Jurkat, Clone E6-1 (cell line): ENCODE results near the gene MAGEF1.
A peak's percentile ranks its signal among the peaks of the same experiment; 100 is the strongest.

ENCODE experiments used
- DNase-seq: peaks from one replicate; pipeline ENCODE4 v3.0.0-alpha.2; 2011; ENCODE audit warnings: low read depth, low spot score
- H3K4me3 ChIP-seq: 2 replicates; pipeline ENCODE4 v1.5.1; 2011; ENCODE audit warnings: mild to moderate bottlenecking, low read length, control low read depth, moderate library complexity

The MAGEF1 gene

DNA sequence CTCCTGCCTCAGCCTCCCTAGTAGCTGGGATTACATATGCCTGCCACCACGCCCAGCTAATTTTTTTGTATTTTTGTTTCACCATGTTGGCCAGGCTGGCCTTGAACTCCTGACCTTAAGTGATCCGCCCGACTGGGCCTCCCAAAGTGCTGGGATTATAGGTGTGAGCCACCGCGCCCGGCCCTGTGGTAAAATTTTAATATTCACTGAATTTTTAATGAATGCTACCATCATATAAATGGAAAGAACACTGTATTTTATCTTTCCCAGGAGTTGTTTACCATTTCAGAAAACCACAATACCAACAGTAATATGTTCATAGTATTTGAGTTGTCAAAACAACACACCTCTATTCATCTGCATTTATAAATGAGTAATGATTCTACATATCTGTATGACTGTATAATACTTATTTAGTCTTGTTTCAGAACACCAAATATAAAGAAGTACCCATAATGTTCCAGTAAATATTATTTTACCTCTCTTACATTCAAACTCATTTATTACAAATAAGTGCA lies 16.2 kb upstream of the MAGEF1 start:
- H3K4me3 ChIP-seq = no peak overlapping the region
- DNase-seq = no peak

DNA sequence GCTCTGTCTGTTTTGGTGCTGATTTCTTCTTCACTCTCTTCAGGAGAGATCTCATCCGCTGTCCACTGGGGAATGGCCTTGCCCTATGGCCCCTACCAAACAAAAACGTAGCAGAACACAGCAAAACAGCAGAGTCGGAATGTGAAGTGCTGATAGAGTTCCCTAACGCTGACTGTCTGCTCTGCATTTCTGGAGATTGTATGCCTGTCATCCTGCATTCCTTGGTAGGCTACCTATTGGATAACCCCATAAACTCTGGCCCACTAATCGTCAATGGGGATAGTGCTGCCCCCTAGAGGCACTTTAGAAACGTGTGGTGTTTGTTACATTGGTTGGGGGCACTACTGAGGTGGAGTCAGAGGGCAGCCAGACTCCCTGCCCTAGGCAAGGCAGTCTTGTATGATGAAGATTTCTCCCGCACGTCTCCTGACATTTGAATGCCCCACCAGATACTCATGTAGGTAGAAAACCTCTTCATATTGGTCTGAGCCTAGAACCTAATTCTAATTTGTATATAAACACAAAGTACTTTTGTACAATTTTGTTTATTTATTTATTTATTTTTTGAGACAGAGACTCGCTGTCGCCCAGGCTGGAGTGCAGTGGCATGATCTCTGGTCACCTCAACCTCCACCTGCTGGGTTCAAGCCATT lies 15.6 kb upstream of the MAGEF1 start:
- no peak overlapping the region for H3K4me3 ChIP-seq
- peak; percentile 52 for DNase-seq

DNA sequence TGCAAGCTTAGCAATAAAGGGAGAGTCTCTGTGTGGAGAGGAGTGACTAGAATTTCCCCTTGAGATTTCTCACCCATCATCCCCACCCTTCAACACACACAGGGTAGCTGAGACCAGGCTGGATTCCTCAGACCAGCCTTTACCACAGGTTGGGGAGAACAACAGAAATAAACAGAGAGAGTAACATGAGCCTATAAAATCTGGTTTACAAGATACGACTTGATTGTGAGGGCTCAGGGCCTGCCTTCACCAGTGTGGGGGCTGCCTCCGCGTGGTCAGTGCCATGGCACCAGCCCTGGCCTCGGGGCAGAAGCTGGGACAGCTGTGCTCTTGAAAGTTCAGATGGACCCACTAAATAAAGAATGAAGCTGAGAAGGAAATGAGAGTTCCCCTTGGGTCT lies 14.6 kb upstream of the MAGEF1 start:
- no peak for DNase-seq
- H3K4me3 ChIP-seq = no peak overlapping the region

DNA sequence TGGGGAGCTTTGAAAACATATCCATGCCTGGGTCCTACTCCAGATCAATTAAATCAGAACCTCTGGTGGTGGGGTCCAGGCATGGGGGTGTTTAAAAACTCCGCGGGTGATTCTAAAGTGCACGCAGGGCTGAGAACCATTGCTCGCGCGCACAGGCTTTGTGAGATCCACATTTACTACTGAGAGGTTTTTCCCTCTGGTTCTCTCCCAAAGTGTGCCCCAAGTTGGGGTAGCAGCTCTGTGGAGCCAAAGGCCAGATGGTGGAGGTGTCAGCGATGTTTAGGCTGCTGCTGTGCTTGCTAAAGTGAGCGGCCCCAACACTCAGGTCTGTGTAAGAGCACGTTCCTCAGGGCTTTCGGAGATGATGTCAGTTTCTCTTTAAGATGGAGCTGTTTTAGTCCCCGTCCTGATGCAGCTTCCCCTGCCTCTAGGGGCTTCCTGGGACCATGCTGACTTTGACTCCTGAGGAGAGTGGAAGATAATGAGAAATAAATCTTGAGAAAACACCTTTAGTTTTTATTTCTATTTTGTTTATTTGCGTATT lies 13.4 kb upstream of the MAGEF1 start:
- DNase-seq = no peak
- H3K4me3 ChIP-seq = no peak overlapping the region

DNA sequence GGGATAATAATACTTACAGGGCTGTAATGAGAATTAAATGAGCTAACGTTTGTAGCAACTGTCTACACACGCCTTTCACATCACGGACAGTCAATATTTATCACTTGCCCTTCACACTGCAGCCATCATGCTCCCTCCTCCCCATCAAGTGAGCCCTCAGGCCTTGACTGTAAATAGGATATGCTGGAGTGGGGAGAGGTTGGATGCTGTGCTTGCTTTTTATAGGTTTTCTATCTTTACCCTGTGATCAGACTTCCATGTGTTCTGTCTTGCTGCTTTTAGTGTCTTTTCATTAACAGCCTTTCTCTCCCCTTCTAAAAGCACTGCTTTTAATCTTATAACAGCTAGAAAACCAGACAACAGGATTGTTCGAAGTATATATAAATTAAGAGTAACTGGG lies 12.8 kb upstream of the MAGEF1 start:
- H3K4me3 ChIP-seq = no peak overlapping the region
- DNase-seq = no peak

DNA sequence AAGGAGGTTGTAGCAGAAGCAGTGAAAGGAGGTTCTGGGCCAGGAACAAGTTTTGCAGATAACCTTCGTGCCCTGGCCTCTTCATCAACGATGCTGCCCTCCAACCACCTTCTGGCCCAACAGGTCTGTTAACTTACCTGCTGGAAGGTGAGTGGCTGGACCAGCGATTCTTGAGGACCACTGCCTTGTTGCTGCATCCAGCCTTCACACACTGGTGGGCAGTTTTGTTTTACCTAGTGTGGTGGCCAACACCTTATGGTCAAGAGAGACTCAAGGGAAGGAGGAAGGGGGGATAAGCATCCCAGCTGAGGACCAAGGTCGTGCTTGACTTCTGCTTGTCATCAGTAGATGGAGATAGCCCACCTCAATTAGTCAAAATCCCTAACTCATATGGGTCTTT lies 7.8 kb upstream of the MAGEF1 start:
- DNase-seq = no peak
- no peak overlapping the region for H3K4me3 ChIP-seq

DNA sequence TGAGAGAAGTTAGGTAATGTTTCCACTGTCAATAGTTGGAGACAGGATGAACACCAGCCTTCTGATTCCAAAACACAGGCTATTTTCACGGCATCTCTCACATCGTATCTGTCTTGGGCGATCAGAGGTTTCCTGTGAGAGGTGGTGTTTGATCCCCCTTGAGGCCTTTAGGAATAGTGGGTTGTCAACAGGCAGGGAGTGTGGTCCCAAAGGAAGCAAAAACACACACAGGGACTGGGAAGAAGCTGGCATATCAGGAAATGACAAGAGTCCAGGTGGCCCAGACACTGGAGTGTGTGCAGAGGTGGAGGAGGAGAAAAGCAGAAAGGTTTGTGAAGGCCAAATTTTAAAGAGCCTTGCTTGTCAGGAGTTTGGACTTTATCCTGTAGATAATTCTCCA lies 6.6 kb upstream of the MAGEF1 start:
- no peak overlapping the region for H3K4me3 ChIP-seq
- no peak for DNase-seq

DNA sequence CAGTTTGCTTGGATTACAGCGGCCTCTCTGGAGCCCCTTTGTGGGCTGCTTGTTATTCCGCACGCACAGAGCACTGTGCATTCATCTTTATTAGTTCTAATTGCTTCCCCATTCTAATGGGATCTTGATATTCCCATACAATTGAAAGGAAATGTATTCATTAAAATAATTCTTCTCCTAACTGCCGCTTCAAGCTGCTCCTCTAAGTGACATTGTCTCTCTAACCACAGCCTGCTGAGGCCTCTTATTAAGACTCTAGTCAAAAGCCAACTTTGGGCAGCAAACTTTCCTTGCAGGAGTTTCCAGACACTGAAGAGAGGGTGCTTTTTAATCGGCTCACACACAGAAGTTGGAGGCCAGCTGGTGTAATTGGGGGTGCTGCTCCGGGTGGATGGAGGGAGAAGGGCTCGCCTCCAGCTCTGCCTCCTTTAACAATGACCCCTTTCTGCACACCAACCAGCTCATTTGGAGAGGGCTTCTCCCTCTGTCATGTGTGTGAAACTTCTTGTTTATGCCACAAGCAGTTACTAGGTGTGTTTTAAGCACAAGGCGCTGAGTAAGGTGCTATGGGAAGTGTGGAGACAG lies 5.6 kb upstream of the MAGEF1 start:
- no peak overlapping the region for H3K4me3 ChIP-seq
- no peak for DNase-seq

DNA sequence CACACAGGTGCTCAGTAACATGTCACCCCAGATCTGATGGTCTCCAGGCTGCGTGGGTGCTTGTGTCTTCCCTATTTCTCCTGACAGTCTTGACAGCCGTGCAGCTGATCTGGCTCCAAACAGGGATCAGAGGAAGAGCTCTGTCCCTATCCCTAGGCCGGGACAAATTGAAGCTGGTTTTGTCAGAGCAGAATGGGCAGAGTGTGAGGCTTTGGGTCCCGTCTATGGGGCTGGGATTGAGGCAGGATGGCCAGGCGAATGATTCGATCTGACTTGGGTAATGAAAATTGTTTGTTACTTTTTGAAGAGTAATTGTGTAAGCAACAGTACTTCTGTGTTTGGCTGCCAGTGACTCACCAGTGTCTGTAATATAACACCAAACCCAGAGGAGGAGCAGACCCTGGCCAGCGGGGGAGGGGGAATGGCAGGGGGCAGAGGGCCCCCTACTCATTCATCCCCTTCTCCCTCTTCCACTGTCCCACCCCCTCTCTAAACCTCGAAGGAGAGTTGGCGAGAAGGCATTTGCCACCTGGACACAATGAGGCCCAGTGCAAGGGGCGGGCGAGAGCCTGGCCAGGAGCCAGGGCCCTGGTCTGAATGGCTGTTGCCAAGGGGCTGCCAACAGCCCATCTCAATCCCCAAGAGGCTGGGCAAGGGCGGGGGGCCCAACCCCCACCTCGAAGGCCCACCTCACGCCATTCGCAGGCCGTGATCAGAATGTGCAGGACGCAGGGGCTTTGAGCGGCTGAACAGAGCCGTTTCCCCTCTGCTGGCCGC lies 4.9 kb upstream of the MAGEF1 start:
- DNase-seq = no peak
- no peak overlapping the region for H3K4me3 ChIP-seq

DNA sequence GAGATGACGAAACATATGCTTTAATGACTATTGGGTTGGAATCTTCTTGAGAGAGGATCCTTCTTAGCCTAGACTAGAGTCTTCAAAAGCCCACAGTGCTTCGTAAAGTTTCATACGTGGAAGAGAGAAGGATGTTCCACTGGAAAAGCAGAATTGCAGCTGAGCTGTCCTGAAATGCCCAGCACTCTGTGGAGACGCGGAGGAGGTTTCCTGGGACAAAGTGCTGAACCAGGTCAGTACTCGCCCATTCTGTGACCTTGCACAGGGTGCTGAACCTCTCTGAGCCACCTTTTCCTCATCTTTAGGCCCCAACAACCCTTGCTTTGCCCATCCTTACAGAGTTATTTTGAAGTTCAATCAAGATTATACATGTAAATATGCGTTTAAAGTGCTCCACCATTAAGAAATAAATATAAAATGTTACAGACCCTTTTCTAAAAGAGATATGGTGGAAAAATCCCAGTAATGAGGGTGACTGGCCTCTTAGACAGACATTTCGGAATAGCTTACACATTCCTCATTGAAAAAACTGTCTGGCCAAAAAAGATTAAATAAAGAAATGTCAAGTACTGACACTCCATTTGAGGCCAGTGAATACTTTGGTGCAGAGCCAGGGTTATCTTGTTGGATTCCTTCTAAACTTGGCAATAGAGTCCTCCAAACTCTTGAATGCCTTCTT lies 4.2 kb upstream of the MAGEF1 start:
- H3K4me3 ChIP-seq = no peak overlapping the region

DNA sequence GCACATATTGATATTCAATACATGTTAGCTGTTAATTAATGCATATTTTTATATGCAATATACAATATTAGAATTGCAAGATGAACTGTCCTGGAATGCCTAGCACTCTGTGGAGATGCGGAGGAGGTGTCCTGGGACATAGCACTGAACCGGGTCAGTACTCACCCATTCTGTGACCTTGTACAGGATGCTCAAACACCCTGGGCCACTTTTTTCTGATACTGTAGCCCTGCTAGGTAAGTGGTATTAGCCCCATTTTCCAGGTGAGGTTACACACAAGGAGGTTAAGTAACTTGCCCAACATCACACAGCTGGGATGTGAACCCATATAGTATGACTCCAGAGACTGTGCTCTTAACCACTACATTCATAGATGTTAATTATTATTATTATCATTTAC lies 1.7 kb upstream of the MAGEF1 start:
- no peak for DNase-seq
- H3K4me3 ChIP-seq = no peak overlapping the region

More for the DNA sequence above, 4.2 kb upstream of the MAGEF1 start:
- DNase-seq = no peak

DNA sequence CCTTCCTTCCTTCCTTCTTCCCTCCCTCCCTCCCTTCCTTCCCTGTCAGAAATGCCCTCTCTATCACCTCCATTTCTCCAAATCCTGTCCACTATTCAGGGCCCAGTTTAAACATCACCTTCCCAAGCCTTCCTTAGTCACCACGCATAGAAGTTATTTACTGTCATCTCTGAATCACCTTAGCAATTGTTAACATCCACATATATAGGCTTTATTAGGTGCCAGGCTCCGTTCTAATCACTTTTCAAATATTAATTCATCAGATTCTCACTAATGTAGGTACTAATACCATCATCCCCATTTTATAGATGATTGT lies 1.1 kb upstream of the MAGEF1 start:
- DNase-seq = no peak
- H3K4me3 ChIP-seq = no peak overlapping the region

DNA sequence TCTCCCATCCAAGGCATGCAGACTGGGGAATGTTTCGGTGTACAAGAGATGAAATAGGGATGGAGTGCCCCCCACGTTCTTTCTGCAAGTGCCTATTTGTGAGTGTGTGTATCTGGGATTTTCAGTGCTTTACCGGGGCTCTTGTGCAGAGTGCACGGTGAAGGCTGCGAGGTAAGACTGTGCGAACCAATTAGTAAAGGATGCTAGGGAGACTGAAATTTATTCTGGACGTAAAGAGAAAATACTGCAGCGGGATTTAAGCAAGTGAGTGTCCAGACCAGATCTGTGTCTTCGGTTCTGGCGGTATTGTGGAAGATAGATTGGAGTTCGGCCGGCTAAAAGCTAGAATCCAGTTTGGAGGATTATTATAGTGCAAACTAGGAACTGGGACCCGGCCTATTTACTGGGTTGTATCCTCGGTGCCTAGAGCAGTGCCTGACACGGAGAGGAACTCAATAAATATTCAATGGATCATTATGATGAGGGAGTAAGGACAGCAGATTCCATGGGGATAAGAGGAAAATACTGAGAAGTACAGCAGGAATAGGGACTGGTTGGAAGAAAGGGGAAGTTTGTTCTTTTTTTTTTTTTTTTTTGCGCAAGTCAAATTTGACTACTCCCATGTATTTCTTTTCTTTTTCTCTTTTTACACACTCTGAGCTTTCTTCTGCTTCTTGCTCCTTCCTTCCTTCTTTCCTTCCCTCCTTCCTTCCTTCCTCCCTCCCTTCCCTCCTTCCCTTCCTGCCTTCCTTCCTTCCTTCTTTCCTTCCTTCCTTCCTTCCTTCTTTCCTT lies 580 bp upstream of the MAGEF1 start:
- no peak for DNase-seq
- H3K4me3 ChIP-seq = peak overlapping the region; percentile 85

DNA sequence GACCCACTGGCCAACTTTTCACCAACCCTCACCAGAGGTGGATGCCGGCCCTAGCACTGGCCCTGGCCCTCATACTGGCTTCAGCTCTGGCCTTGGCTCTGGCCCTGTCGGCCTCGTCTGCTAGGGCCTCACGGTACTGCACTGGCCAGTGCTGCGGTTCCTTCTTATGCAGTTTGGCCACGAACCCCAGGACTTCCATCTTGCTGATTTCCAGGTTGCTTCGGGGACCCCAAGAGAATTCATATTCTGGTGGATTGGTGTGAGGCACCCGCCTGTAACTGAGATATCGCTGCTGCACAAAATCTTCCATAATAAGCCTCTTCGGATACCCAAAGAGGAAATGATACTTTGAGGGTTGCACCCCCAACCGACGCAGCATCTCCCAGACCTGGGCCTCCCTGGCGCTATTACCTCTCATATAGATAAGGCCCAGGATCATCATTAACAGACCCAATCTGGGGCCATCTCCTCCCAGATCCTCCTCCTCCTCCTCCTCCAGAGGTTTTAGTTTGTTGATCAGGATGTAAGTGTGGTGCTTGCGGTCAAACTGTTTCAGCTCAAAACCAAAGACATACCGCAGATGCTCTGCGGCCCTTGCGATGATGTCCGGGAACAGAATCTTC lies 883 bp downstream of the MAGEF1 start:
- peak; percentile 37 for DNase-seq
- H3K4me3 ChIP-seq = peak overlapping the region; percentile 85

DNA sequence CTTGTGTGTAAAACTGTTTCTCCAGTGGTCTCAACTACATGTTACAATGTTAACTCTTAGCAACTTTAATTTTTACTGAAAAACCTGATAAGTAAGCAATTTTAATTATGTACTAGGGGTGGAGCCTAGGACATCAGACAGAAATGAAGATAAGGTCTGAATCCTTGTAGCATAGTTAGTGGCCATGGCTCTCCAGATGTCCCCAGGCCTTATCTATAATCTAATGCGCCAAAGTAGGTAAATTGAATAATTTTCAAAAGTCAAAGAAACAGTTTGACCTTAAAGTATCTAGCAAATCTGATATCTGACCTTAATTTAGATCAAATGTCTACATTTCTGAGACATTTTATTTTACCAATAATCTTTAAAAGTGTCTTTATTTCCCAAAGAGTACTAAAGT lies 8.2 kb downstream of the MAGEF1 start:
- no peak overlapping the region for H3K4me3 ChIP-seq
- DNase-seq = no peak

DNA sequence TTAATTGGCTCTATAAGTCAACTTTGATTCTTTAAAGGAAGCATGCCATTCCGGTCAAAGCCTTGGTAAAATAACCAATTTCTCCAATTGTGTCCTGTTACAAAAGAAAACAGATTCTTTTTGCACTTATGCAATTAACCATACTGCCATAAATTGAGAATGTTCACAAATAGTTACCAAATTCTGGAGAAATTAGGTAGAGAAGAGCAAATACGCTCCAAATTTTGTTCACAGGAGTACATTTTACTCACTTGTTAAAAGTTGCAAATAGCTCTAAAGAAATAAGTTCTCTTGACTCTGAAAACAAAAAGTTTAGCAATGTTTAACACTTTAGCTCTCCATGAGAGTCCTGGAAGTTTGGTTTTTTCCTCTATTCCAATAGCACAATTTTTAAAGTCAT lies 11.1 kb downstream of the MAGEF1 start:
- no peak overlapping the region for H3K4me3 ChIP-seq
- DNase-seq = no peak

DNA sequence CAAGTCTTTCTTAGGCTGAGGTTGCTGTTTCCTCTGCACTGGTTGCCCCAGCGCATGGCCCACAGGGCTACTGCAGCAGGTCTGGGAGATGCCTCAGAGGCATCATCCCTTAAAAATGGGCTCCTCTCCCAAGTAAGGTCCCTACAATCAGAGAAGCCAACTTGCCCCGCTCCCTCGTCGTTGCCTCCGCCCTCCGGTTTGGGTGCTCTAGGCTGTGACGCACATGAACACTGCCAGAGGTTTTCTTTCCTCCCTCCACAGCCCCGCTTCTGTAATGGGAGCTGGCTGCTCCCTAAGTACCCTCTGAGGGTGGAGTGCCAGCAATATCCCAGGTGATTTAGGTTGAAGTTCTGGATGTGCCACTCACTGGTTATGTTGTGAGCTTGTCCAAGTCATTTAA lies 14.0 kb downstream of the MAGEF1 start:
- H3K4me3 ChIP-seq = no peak overlapping the region

DNA sequence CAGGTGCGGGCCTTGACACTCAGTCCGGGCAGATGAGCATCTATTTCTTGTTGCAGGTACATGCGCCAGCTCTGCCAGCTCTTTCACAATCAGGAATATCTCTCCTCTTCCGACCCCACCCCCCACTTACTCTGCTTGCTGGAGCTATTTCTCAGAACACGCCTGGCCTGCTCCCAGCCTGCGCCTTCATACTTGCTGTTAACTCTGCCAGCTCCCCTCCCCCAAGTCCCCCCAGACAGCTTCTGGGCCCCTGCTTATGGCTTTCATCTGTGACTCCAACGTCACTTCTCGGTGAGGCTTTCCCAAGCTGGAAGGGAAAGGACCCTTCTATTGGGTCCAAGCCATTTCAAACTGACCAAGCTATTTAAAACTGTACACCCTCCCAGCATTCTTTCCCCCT lies 15.2 kb downstream of the MAGEF1 start:
- H3K4me3 ChIP-seq = no peak overlapping the region
- no peak for DNase-seq

More for the DNA sequence above, 14.0 kb downstream of the MAGEF1 start:
- no peak for DNase-seq

DNA sequence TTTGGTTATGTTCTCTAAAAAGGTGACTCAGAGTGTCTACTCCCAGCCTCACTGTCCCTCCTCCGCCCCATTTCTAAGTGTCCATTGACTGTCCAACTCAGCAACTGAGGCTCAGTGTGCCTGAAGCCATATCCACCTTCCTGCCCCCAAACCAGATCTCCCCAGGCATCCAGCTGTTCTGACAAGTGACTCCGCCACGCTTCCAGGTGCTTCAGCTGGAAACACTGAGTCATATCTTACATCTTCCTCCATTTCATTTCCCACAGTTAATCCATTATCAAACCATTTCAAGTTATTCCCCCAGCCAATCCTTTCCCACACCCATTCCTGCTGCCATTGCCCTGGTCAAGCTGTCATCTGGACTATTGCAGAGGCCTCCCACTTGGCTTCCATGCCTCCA lies 17.1 kb downstream of the MAGEF1 start:
- no peak for DNase-seq
- no peak overlapping the region for H3K4me3 ChIP-seq
